Esophagus squamous epithelium (tissue), 5 donors: ENCODE measurements around the gene KREMEN1. TPM values are rescaled to one million over a fixed set of nuclear protein-coding genes. Genes with fewer than 3 reads are reported as not detected.

Experiments used
- DNase-seq: peaks from one replicate; lab custom pipeline; 2025; lab: John Stamatoyannopoulos, UW
- H3K27ac ChIP-seq, 4 donors: fragments of 200-600 bp; sonication (generic); one replicate each; pipeline ENCODE4 v1.5.1; 2016 to 2019; ENCODE audit warnings: mild to moderate bottlenecking in 1 of 4
- H3K27me3 ChIP-seq, 4 donors: fragments of 200-600 bp; sonication (generic); 1 replicate in 3 of 4; 2 replicates in 1 of 4; pipeline versions ENCODE4 v1.5.1 to v1.6.0; 2017 to 2021; ENCODE audit warnings: antibody characterized with exemption in 1 of 4
- H3K36me3 ChIP-seq, 3 donors: fragments of 200-600 bp; sonication (generic); one replicate each; pipeline ENCODE4 v1.5.1; 2016 to 2019
- H3K4me1 ChIP-seq, 3 donors: fragments of 200-600 bp; sonication (generic); one replicate each; pipeline ENCODE4 v1.5.1; 2017 to 2019
- H3K4me3 ChIP-seq, 4 donors: fragments of 200-600 bp; sonication (generic); 1 replicate in 3 of 4; 2 replicates in 1 of 4; pipeline ENCODE4 v1.5.1; 2016 to 2019; ENCODE audit warnings: mild to moderate bottlenecking in 2 of 4, moderate library complexity in 1 of 4
- H3K9me3 ChIP-seq, 3 donors: fragments of 200-600 bp; sonication (generic); one replicate each; pipeline ENCODE4 v1.5.1; 2016 to 2019
- CTCF ChIP-seq, 6 experiments: fragments of 450-650 bp in 4 of 6; fragments of 200-600 bp in 2 of 6; sonication (generic) in 2 of 6; IDR thresholded peaks; one replicate each; pipeline ENCODE4 v1.5.1; 2016 to 2019; ENCODE audit warnings: antibody characterized with exemption in 6 of 6, mild to moderate bottlenecking in 4 of 6, moderate library complexity in 4 of 6
- POLR2A ChIP-seq, 4 donors: fragments of 450-650 bp; IDR thresholded peaks; one replicate each; pipeline ENCODE4 v1.6.1; 2017; ENCODE audit warnings: antibody characterized with exemption in 4 of 4, mild to moderate bottlenecking in 4 of 4, moderate library complexity in 3 of 4
- whole genome bisulfite sequencing, 2 donors: methylation state at CpG; one replicate each; pipeline ENCODE4 v1.1.5; 2018; 5-methylcytosine and 5-hydroxymethylcytosine counted together
- intact Hi-C: fragments of 100-400 bp; cut with DNase I; formaldehyde crosslinking; loops from one replicate; pipeline ENCODE4 v1.15.0; 2022
- total RNA-seq, 4 donors: library from RNA; depleted of rRNA; stranded (reverse); fragments of >200 nt; gene quantifications; one replicate each; pipeline ENCODE4 v1.1.0, GENCODE V29; 2016
- donor health status: DM: yes; HTN: yes; CAD: no.

KREMEN1 gene
- total RNA-seq, 4 donors from 2014 or later = 34.3 to 64.8 (median 47.7) TPM

DNA sequence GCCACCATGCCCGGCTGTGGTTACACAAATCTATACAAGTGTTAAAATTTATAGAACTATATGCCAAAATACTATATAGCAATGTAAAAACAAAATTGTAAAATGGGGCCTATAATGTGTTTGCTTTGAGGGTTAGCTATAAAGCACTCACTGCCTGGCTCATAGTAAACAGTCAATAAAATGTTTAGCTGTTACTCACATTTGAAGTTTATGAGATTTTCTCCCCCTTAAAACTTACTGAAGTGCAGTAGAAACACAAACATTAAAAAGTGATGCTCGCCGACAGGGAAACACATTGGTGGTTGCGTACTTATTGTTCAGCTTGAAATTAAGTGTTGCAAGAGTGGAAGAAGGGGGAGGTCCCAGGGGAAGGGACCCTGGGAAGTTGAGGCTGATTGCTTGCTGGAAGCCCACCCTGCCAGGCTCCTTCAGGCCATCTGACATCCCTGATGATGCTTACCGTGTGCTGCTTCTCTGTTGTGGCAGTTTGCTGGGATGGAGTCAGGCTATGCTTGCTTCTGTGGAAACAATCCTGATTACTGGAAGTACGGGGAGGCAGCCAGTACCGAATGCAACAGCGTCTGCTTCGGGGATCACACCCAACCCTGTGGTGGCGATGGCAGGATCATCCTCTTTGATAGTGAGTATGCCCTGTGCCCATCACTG lies 52.1 kb downstream of the KREMEN1 start:
- Histone ChIP-seq H3K4me3 (no peak overlapping the region), H3K27me3 (no peaks in the 10 kb centered on the region), H3K4me1 (peaks cover 0 to 20% (median 8%) of the 10 kb centered on the region in 3 donors), H3K27ac (peak overlapping the region in 1 of 4 donors; percentile 36), H3K9me3 (no peaks in the 10 kb centered on the region), H3K36me3 (peaks cover 0 to 87% (median 0%) of the 10 kb centered on the region in 3 donors)
- DNase-seq = no peak
- WGBS, 2 donors = 78 to 85% methylated on average over 5 to 9 of the region's 10 CpGs
- no peak for TF ChIP-seq CTCF (IDR thresholded peaks at IDR 0.05)
- TF ChIP-seq POLR2A (IDR thresholded peaks at IDR 0.05) = no peak
- intact Hi-C loops = no loop called here

GRCh38 chr22:29125443-29125778 lies 52.6 kb downstream of the KREMEN1 start:
- Histone ChIP-seq H3K27ac (peak overlapping the region in 1 of 4 donors; percentile 36), H3K4me1 (peaks cover 0 to 20% (median 8%) of the 10 kb centered on the region in 3 donors), H3K4me3 (no peak overlapping the region), H3K36me3 (peaks cover 0 to 92% (median 0%) of the 10 kb centered on the region in 3 donors), H3K9me3 (no peaks in the 10 kb centered on the region), H3K27me3 (no peaks in the 10 kb centered on the region)
- intact Hi-C loops = no loop called here
- WGBS, 2 donors = 47 to 69% methylated on average over 2 of the region's 2 CpGs
- no peak for DNase-seq
- TF ChIP-seq CTCF (IDR thresholded peaks at IDR 0.05) = no peak
- no peak for TF ChIP-seq POLR2A (IDR thresholded peaks at IDR 0.05)

DNA sequence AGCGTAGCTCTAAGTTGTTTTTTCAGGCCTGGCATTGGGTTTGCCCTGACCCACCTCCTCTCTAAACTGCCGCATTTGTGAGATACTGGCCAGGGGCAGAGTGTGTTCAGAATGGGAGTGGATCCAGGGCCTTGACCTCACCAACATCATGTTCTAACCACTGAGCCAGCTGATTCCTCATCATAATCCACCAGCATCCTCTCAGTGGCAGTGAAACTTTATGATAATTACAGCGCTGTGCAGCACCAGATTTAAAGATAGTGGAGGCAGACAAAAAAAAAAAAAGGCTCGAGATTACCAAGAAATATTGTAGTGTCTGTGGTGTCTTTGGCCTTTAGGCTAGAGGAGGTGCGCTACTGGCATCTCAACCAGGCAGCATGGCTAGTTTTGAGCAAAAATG lies 53.0 kb downstream of the KREMEN1 start:
- TF ChIP-seq CTCF (IDR thresholded peaks at IDR 0.05) (no peak), POLR2A (IDR thresholded peaks at IDR 0.05) (no peak)
- H3K36me3 ChIP-seq = peaks cover 0 to 96% (median 0%) of the 10 kb centered on the region in 3 donors
- H3K27ac ChIP-seq = no peak overlapping the region
- WGBS, 2 donors = 78 to 90% methylated on average over 5 of the region's 5 CpGs
- no peaks in the 10 kb centered on the region for H3K27me3 ChIP-seq
- no peak for DNase-seq
- no peak overlapping the region for H3K4me3 ChIP-seq
- H3K9me3 ChIP-seq = no peaks in the 10 kb centered on the region
- intact Hi-C loops = no loop called here
- peaks cover 0 to 16% (median 6%) of the 10 kb centered on the region in 3 donors for H3K4me1 ChIP-seq

- DNase-seq = no peak
- TF ChIP-seq CTCF (IDR thresholded peaks at IDR 0.05) (no peak), POLR2A (IDR thresholded peaks at IDR 0.05) (no peak)
- Histone ChIP-seq H3K9me3 (no peaks in the 10 kb centered on the region), H3K4me1 (peaks cover 0 to 8% (median 0%) of the 10 kb centered on the region in 3 donors), H3K4me3 (no peak overlapping the region), H3K36me3 (peaks cover 0 to 93% (median 0%) of the 10 kb centered on the region in 3 donors), H3K27me3 (no peaks in the 10 kb centered on the region), H3K27ac (no peak overlapping the region)
- WGBS, 2 donors = 68 to 77% methylated on average over 2 of the region's 2 CpGs
- intact Hi-C loops = no loop called here
Measured at GRCh38 chr22:29126670-29127395, 54.0 kb downstream of the KREMEN1 start.
